Stomach (tissue), 9 donors: ENCODE results near the gene ZFPM1. TPM values are rescaled to one million over a fixed set of nuclear protein-coding genes. Genes with fewer than 3 reads are reported as not detected.
A peak's percentile ranks its signal among the peaks of the same experiment; 100 is the strongest.

Experiments used
- DNase-seq, 2 donors: peaks; one replicate each; pipeline versions ENCODE4 v3.0.0 to v3.0.0-alpha.2; 2013 to 2019
- H3K27ac ChIP-seq, 5 donors: fragments of 200-600 bp in 4 of 5; sonication (generic) in 4 of 5; one replicate each; pipeline ENCODE4 v1.5.1; 2013 to 2019; ENCODE audit warnings: mild to moderate bottlenecking in 1 of 5, moderate library complexity in 1 of 5
- H3K27me3 ChIP-seq, 3 donors: fragments of 200-600 bp; sonication (generic); one replicate each; pipeline ENCODE4 v1.5.1; 2017 to 2019; ENCODE audit warnings: mixed run types in 1 of 3
- H3K36me3 ChIP-seq, 4 donors: fragments of 200-600 bp; sonication (generic); 1 replicate in 3 of 4; 2 replicates in 1 of 4; pipeline ENCODE4 v1.5.1; 2016 to 2019
- H3K4me1 ChIP-seq, 4 donors: fragments of 200-600 bp; sonication (generic); one replicate each; pipeline ENCODE4 v1.5.1; 2016 to 2019
- H3K4me3 ChIP-seq, 4 donors: fragments of 200-600 bp; sonication (generic) in 3 of 4; one replicate each; pipeline ENCODE4 v1.5.1; 2016 to 2019; ENCODE audit warnings: mild to moderate bottlenecking in 1 of 4
- H3K9me3 ChIP-seq, 4 donors: fragments of 200-600 bp; sonication (generic); one replicate each; pipeline ENCODE4 v1.5.1; 2016 to 2019
- EP300 ChIP-seq: sonication (generic); formaldehyde crosslinking; IDR thresholded peaks from one replicate; pipeline ENCODE4 v1.6.1; 2017; ENCODE audit warnings: antibody characterized with exemption
- POLR2A ChIP-seq, 4 donors: fragments of 450-650 bp; IDR thresholded peaks; one replicate each; pipeline ENCODE4 v1.6.1; 2016; ENCODE audit warnings: antibody characterized with exemption in 4 of 4, control low read depth in 2 of 4, mild to moderate bottlenecking in 1 of 4, moderate library complexity in 1 of 4
- POLR2AphosphoS5 ChIP-seq, 3 donors: sonication (generic); formaldehyde crosslinking; IDR thresholded peaks; one replicate each; pipeline ENCODE4 v1.6.1; 2016; ENCODE audit warnings: antibody characterized with exemption in 3 of 3
- WGBS, 5 donors: extraction: QIAGEN DNeasy Blood & Tissue Kit in 3 of 5; methylation state at CpG; one replicate each; pipeline versions ENCODE4 v1.1.5 to v1.1.7; 2013 to 2018; 5-methylcytosine and 5-hydroxymethylcytosine counted together
- intact Hi-C: fragments of 100-400 bp; cut with DNase I; formaldehyde crosslinking; loops from one replicate; pipeline ENCODE4 v1.15.1; 2023; ENCODE audit warnings: low total_unique reads
- polyA plus RNA-seq, 3 donors: library from polyadenylated mRNA; stranded (reverse); fragments of 200-250 nt; gene quantifications; one replicate each; pipeline ENCODE4 v1.2.3, GENCODE V29; 2013
- total RNA-seq, 5 donors: library from RNA; depleted of rRNA; stranded (reverse); fragments of >200 nt; gene quantifications; one replicate each; pipeline versions ENCODE4 v1.1.0 to v1.2.3, GENCODE V29; 2014 to 2016
- TF ChIP-seq, protein P1 (sequence below), 7 experiments: fragments of 450-650 bp in 4 of 7; fragments of 200-600 bp in 3 of 7; sonication (generic) in 3 of 7; IDR thresholded peaks; one replicate each; pipeline ENCODE4 v1.5.1; 2016 to 2019; ENCODE audit warnings: antibody characterized with exemption in 7 of 7, control low read depth in 2 of 7, mild to moderate bottlenecking in 1 of 7
- donor health status: healthy with polysubstance abuse.
- donor health status: Bipolar disorder and iron deficiency.
- donor health status: healthy.

Gene ZFPM1
- total and polyA plus RNA-seq, 8 donors, result 3.9 to 85.7 (median 12.9) TPM

DNA sequence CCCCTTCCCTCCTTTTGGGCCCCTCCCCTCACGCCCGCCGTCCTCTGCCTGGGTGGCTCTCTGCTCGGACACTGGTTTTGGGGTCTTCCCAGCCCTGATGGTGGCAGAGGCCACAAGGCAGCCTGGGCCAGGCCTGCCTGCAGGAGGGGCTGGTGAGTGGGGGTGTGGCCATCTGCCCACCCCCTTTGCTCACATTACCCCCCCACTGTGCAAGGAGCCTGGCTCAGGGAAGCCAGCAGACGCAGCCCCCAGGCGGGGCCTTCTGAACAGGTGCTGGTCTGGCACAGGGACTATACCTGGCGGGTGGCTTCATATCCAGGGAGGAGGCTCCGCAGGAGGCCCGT is 10.7 kb upstream of the ZFPM1 start:
- Histone ChIP-seq H3K27ac (no peak overlapping the region), H3K36me3 (no peaks in the 10 kb centered on the region), H3K27me3 (peaks cover 0 to 54% (median 0%) of the 10 kb centered on the region in 3 donors), H3K9me3 (no peaks in the 10 kb centered on the region), H3K4me1 (peaks cover 0 to 17% (median 15%) of the 10 kb centered on the region in 4 donors), H3K4me3 (no peak overlapping the region)
- WGBS, 5 donors, result 66 to 72% (median 72%) methylated on average over 8 to 9 of the region's 9 CpGs
- intact Hi-C loops, result loop anchor here (10.0 kb wide), 1 partner anchor 82 kb away; no protein-coding TSS in a partner anchor
- DNase-seq, result no peak
- TF ChIP-seq EP300 (no peak), POLR2AphosphoS5 (IDR thresholded peaks at IDR 0.05) (no peak), POLR2A (IDR thresholded peaks at IDR 0.05) (no peak)
- TF ChIP-seq, protein P1, sequence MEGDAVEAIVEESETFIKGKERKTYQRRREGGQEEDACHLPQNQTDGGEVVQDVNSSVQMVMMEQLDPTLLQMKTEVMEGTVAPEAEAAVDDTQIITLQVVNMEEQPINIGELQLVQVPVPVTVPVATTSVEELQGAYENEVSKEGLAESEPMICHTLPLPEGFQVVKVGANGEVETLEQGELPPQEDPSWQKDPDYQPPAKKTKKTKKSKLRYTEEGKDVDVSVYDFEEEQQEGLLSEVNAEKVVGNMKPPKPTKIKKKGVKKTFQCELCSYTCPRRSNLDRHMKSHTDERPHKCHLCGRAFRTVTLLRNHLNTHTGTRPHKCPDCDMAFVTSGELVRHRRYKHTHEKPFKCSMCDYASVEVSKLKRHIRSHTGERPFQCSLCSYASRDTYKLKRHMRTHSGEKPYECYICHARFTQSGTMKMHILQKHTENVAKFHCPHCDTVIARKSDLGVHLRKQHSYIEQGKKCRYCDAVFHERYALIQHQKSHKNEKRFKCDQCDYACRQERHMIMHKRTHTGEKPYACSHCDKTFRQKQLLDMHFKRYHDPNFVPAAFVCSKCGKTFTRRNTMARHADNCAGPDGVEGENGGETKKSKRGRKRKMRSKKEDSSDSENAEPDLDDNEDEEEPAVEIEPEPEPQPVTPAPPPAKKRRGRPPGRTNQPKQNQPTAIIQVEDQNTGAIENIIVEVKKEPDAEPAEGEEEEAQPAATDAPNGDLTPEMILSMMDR (IDR thresholded peaks at IDR 0.05), result no peak

GRCh38 chr16:88442727-88443576 is 10.1 kb upstream of the ZFPM1 start:
- H3K27ac ChIP-seq, result no peak overlapping the region
- no peak overlapping the region for H3K4me3 ChIP-seq
- intact Hi-C loops, result loop anchor here (10.0 kb wide), 1 partner anchor 82 kb away; no protein-coding TSS in a partner anchor
- no peaks in the 10 kb centered on the region for H3K36me3 ChIP-seq
- H3K9me3 ChIP-seq, result no peaks in the 10 kb centered on the region
- TF ChIP-seq POLR2A (IDR thresholded peaks at IDR 0.05) (no peak), EP300 (no peak), POLR2AphosphoS5 (IDR thresholded peaks at IDR 0.05) (peak in 1 of 3 donors; percentile 46)
- TF ChIP-seq, protein P1 (IDR thresholded peaks at IDR 0.05), result peak in 5 of 7 experiments; percentile 89 to 99 (median 95)
- 24 to 27% (median 26%) methylated on average over 30 to 40 of the region's 40 CpGs for WGBS, 5 donors
- peaks cover 0 to 50% (median 0%) of the 10 kb centered on the region in 3 donors for H3K27me3 ChIP-seq
- peaks cover 0 to 15% (median 10%) of the 10 kb centered on the region in 4 donors for H3K4me1 ChIP-seq
- peak; percentile 83 to 91 for DNase-seq

GRCh38 chr16:88444826-88445582 is 8.1 kb upstream of the ZFPM1 start:
- Histone ChIP-seq H3K9me3 (no peaks in the 10 kb centered on the region), H3K27ac (no peak overlapping the region), H3K27me3 (peaks cover 0 to 47% (median 0%) of the 10 kb centered on the region in 3 donors), H3K36me3 (no peaks in the 10 kb centered on the region), H3K4me3 (no peak overlapping the region), H3K4me1 (peaks cover 0 to 27% (median 15%) of the 10 kb centered on the region in 4 donors)
- DNase-seq, result no peak
- 79 to 83% (median 80%) methylated on average over 24 to 32 of the region's 32 CpGs for WGBS, 5 donors
- TF ChIP-seq, protein P1 (IDR thresholded peaks at IDR 0.05), result no peak
- no peak for TF ChIP-seq POLR2A (IDR thresholded peaks at IDR 0.05)
- TF ChIP-seq POLR2AphosphoS5 (IDR thresholded peaks at IDR 0.05), result no peak
- TF ChIP-seq EP300, result no peak
- intact Hi-C loops, result loop anchor here (2.0 to 10.0 kb wide), 2 partner anchors 80 to 118 kb away; no protein-coding TSS in a partner anchor

- 79 to 90% (median 88%) methylated on average over 19 to 25 of the region's 25 CpGs for WGBS, 5 donors
- TF ChIP-seq POLR2A (IDR thresholded peaks at IDR 0.05), result no peak
- no peak for TF ChIP-seq POLR2AphosphoS5 (IDR thresholded peaks at IDR 0.05)
- TF ChIP-seq EP300, result no peak
- TF ChIP-seq, protein P1 (IDR thresholded peaks at IDR 0.05), result no peak
- Histone ChIP-seq H3K9me3 (no peaks in the 10 kb centered on the region), H3K27me3 (peaks cover 0 to 47% (median 0%) of the 10 kb centered on the region in 3 donors), H3K36me3 (no peaks in the 10 kb centered on the region), H3K27ac (no peak overlapping the region), H3K4me3 (no peak overlapping the region), H3K4me1 (peaks cover 0 to 27% (median 15%) of the 10 kb centered on the region in 4 donors)
- intact Hi-C loops, result loop anchor here (2.0 to 10.0 kb wide), 2 partner anchors 79 to 117 kb away; no protein-coding TSS in a partner anchor
- DNase-seq, result no peak
Observed at GRCh38 chr16:88445583-88445960, 7.5 kb upstream of the ZFPM1 start.
